Stomach (tissue), 9 donors: ENCODE data around the gene SGIP1. TPM values are rescaled to one million over a fixed set of nuclear protein-coding genes. Genes with fewer than 3 reads are reported as not detected.

Experiments
- DNase-seq, 2 donors: peaks; one replicate each; pipeline versions ENCODE4 v3.0.0 to v3.0.0-alpha.2; 2013 to 2019
- H3K27ac ChIP-seq, 5 donors: fragments of 200-600 bp in 4 of 5; sonication (generic) in 4 of 5; one replicate each; pipeline ENCODE4 v1.5.1; 2013 to 2019; ENCODE audit warnings: mild to moderate bottlenecking in 1 of 5, moderate library complexity in 1 of 5
- H3K27me3 ChIP-seq, 3 donors: fragments of 200-600 bp; sonication (generic); one replicate each; pipeline ENCODE4 v1.5.1; 2017 to 2019; ENCODE audit warnings: mixed run types in 1 of 3
- H3K36me3 ChIP-seq, 4 donors: fragments of 200-600 bp; sonication (generic); 1 replicate in 3 of 4; 2 replicates in 1 of 4; pipeline ENCODE4 v1.5.1; 2016 to 2019
- H3K4me1 ChIP-seq, 4 donors: fragments of 200-600 bp; sonication (generic); one replicate each; pipeline ENCODE4 v1.5.1; 2016 to 2019
- H3K4me3 ChIP-seq, 4 donors: fragments of 200-600 bp; sonication (generic) in 3 of 4; one replicate each; pipeline ENCODE4 v1.5.1; 2016 to 2019; ENCODE audit warnings: mild to moderate bottlenecking in 1 of 4
- H3K9me3 ChIP-seq, 4 donors: fragments of 200-600 bp; sonication (generic); one replicate each; pipeline ENCODE4 v1.5.1; 2016 to 2019
- EP300 ChIP-seq: sonication (generic); formaldehyde crosslinking; IDR thresholded peaks from one replicate; pipeline ENCODE4 v1.6.1; 2017; ENCODE audit warnings: antibody characterized with exemption
- POLR2A ChIP-seq, 4 donors: fragments of 450-650 bp; IDR thresholded peaks; one replicate each; pipeline ENCODE4 v1.6.1; 2016; ENCODE audit warnings: antibody characterized with exemption in 4 of 4, control low read depth in 2 of 4, mild to moderate bottlenecking in 1 of 4, moderate library complexity in 1 of 4
- POLR2AphosphoS5 ChIP-seq, 3 donors: sonication (generic); formaldehyde crosslinking; IDR thresholded peaks; one replicate each; pipeline ENCODE4 v1.6.1; 2016; ENCODE audit warnings: antibody characterized with exemption in 3 of 3
- WGBS, 5 donors: extraction: QIAGEN DNeasy Blood & Tissue Kit in 3 of 5; methylation state at CpG; one replicate each; pipeline versions ENCODE4 v1.1.5 to v1.1.7; 2013 to 2018; 5-methylcytosine and 5-hydroxymethylcytosine counted together
- intact Hi-C: fragments of 100-400 bp; cut with DNase I; formaldehyde crosslinking; loops from one replicate; pipeline ENCODE4 v1.15.1; 2023; ENCODE audit warnings: low total_unique reads
- polyA plus RNA-seq, 3 donors: library from polyadenylated mRNA; stranded (reverse); fragments of 200-250 nt; gene quantifications; one replicate each; pipeline ENCODE4 v1.2.3, GENCODE V29; 2013
- total RNA-seq, 5 donors: library from RNA; depleted of rRNA; stranded (reverse); fragments of >200 nt; gene quantifications; one replicate each; pipeline versions ENCODE4 v1.1.0 to v1.2.3, GENCODE V29; 2014 to 2016
- TF ChIP-seq, protein P1 (sequence below), 7 experiments: fragments of 450-650 bp in 4 of 7; fragments of 200-600 bp in 3 of 7; sonication (generic) in 3 of 7; IDR thresholded peaks; one replicate each; pipeline ENCODE4 v1.5.1; 2016 to 2019; ENCODE audit warnings: antibody characterized with exemption in 7 of 7, control low read depth in 2 of 7, mild to moderate bottlenecking in 1 of 7
- donor health status: healthy with polysubstance abuse.
- donor health status: Bipolar disorder and iron deficiency.
- donor health status: healthy.

The SGIP1 gene
- total and polyA plus RNA-seq, 8 donors, result 1.2 to 44.9 (median 3.0) TPM; not detected in 1

DNA sequence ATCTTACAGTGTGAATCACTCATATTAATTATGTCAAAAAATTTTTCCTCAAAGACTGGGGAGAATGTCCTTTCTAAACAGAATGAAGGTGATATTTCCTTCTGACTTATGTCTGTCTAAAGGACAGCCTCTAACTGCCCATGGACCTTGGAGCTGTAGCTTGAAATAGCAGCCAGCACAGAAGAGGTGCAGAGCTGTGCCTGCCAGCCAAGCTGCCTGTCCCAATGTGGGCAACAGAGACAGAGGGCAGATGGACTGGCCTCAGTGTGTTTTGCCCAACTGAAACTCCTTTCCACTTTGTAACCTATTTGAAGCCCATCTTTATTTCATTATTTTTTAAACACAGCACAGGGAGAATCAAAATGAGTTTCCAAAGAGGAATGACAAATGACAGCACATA, 120.7 kb downstream of the SGIP1 start:
- Histone ChIP-seq H3K4me3 (no peak overlapping the region), H3K27ac (no peak overlapping the region), H3K27me3 (no peaks in the 10 kb centered on the region), H3K4me1 (no peaks in the 10 kb centered on the region), H3K9me3 (no peaks in the 10 kb centered on the region), H3K36me3 (no peaks in the 10 kb centered on the region)
- TF ChIP-seq POLR2A (IDR thresholded peaks at IDR 0.05) (no peak), EP300 (no peak), POLR2AphosphoS5 (IDR thresholded peaks at IDR 0.05) (no peak)
- TF ChIP-seq, protein P1, sequence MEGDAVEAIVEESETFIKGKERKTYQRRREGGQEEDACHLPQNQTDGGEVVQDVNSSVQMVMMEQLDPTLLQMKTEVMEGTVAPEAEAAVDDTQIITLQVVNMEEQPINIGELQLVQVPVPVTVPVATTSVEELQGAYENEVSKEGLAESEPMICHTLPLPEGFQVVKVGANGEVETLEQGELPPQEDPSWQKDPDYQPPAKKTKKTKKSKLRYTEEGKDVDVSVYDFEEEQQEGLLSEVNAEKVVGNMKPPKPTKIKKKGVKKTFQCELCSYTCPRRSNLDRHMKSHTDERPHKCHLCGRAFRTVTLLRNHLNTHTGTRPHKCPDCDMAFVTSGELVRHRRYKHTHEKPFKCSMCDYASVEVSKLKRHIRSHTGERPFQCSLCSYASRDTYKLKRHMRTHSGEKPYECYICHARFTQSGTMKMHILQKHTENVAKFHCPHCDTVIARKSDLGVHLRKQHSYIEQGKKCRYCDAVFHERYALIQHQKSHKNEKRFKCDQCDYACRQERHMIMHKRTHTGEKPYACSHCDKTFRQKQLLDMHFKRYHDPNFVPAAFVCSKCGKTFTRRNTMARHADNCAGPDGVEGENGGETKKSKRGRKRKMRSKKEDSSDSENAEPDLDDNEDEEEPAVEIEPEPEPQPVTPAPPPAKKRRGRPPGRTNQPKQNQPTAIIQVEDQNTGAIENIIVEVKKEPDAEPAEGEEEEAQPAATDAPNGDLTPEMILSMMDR (IDR thresholded peaks at IDR 0.05), result no peak
- intact Hi-C loops, result no loop called here
- no peak for DNase-seq

DNA sequence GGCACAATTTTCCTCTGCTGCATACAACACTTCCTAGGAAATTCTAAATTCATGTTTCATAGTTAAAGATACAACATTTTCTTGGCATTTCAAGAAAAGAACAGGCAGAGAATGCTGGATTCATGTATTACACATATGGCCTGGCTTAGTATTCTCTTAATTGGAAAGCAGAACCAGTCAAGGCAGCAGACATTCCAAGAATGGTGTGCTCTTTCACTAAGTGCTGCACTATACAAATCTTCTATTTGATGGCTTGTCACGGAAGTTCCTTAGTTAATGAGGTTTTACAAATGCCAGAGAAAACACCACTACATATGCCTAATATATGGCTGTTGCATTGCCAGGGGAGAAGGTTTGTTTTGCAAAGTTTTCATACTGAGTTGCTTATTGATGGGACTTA, 137.5 kb downstream of the SGIP1 start:
- TF ChIP-seq, protein P1 (IDR thresholded peaks at IDR 0.05), result no peak
- TF ChIP-seq EP300 (no peak), POLR2A (IDR thresholded peaks at IDR 0.05) (no peak), POLR2AphosphoS5 (IDR thresholded peaks at IDR 0.05) (no peak)
- Histone ChIP-seq H3K4me3 (no peak overlapping the region), H3K27ac (no peak overlapping the region), H3K27me3 (no peaks in the 10 kb centered on the region), H3K9me3 (no peaks in the 10 kb centered on the region), H3K36me3 (no peaks in the 10 kb centered on the region), H3K4me1 (peaks cover 0 to 1% (median 0%) of the 10 kb centered on the region in 4 donors)
- DNase-seq, result no peak
- intact Hi-C loops, result no loop called here
- 74 to 96% (median 79%) methylated on average over 1 of the region's 1 CpG for WGBS, 5 donors

- TF ChIP-seq, protein P1 (IDR thresholded peaks at IDR 0.05), result no peak
- TF ChIP-seq POLR2A (IDR thresholded peaks at IDR 0.05), result no peak
- TF ChIP-seq POLR2AphosphoS5 (IDR thresholded peaks at IDR 0.05), result no peak
- no peak for TF ChIP-seq EP300
- 42 to 66% (median 63%) methylated on average over 3 of the region's 3 CpGs for WGBS, 5 donors
Observed at GRCh38 chr1:66676613-66677298, 142.8 kb downstream of the SGIP1 start.

DNA sequence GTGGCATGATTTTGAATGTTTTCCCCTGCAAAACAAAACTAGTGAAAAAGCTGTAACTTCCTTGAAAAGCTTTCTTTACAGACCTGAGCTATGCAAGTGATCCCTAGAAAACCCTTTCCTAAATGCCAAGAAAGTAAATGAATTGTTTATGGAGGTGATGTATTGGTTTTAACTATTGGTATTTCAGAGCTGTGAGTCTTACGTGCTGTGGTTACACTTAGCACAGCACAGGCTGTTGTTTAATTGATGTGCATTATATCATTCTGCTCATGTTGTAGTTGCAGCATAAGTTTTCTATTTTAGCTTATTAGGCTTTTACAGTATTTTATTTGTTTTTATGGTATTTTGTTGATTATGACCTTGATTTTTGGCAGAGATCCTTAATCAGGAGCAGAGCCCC, 144.2 kb downstream of the SGIP1 start:
- WGBS, 5 donors, result 87 to 95% (median 94%) methylated on average over 1 of the region's 1 CpG

More at GRCh38 chr1:66676613-66677298, 142.8 kb downstream of the SGIP1 start:
- no peaks in the 10 kb centered on the region for H3K27me3 ChIP-seq
- peaks cover 0 to 4% (median 0%) of the 10 kb centered on the region in 4 donors for H3K4me1 ChIP-seq
- no peaks in the 10 kb centered on the region for H3K36me3 ChIP-seq
- H3K4me3 ChIP-seq, result no peak overlapping the region
- H3K27ac ChIP-seq, result peak overlapping the region in 1 of 5 donors; percentile 35
- intact Hi-C loops, result no loop called here
- H3K9me3 ChIP-seq, result no peaks in the 10 kb centered on the region
- DNase-seq, result peak in 1 of 2 donors; percentile 40

More for the DNA sequence above, 144.2 kb downstream of the SGIP1 start:
- no peak for DNase-seq
- H3K27ac ChIP-seq, result no peak overlapping the region
- TF ChIP-seq EP300 (no peak), POLR2A (IDR thresholded peaks at IDR 0.05) (no peak), POLR2AphosphoS5 (IDR thresholded peaks at IDR 0.05) (no peak)
- TF ChIP-seq, protein P1 (IDR thresholded peaks at IDR 0.05), result no peak
- H3K4me3 ChIP-seq, result no peak overlapping the region
- peaks cover 0 to 5% (median 0%) of the 10 kb centered on the region in 4 donors for H3K36me3 ChIP-seq
- peaks cover 0 to 4% (median 0%) of the 10 kb centered on the region in 4 donors for H3K4me1 ChIP-seq
- no peaks in the 10 kb centered on the region for H3K27me3 ChIP-seq
- intact Hi-C loops, result no loop called here
- no peaks in the 10 kb centered on the region for H3K9me3 ChIP-seq
